Measurements from ENCODE around the gene GPC6. TPM values are rescaled to one million over a fixed set of nuclear protein-coding genes. Genes with fewer than 3 reads are reported as not detected.

Gene GPC6
- total and polyA plus RNA-seq, 4 donors, result 5.9 to 29.1 (median 18.2) TPM

DNA sequence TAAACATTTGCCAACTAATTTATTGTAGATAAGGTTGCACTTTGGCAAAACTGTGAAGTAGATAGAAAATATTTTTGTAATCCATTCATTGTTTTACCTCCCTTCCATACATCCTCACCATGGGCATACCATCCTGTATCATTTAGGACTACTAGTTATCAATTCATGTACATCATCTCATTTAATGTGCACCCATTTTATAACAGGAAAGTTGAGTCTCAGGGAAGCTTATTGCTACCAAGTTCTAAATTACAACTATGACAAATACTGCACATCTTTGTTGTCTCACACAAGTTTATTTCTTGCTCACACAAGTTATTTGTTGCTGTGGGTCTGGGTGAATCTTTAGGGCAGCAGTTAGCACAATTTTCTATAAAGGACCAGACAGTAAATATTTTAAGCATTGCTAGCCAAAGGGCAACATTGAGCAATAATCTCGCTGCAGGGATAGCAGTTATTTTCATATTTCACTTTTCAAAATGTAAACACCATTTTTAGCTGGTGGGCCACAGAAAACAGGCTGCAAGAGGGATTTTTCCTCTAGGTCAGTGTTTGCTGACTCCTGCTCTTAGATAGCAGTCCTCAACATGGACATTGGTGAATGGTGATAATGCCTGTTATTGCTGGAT, 276.5 kb downstream of the GPC6 start (continued):
- TF ChIP-seq FOXA2 (IDR thresholded peaks at IDR 0.05), result no peak
- no peak for TF ChIP-seq RXRA (IDR thresholded peaks at IDR 0.05)
- no peak for TF ChIP-seq JUND (IDR thresholded peaks at IDR 0.05)
- no peak for TF ChIP-seq EGR1 (IDR thresholded peaks at IDR 0.05; ENCODE audit: low read depth in 2 of 2)
- TF ChIP-seq, protein P1, sequence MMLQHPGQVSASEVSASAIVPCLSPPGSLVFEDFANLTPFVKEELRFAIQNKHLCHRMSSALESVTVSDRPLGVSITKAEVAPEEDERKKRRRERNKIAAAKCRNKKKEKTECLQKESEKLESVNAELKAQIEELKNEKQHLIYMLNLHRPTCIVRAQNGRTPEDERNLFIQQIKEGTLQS (IDR thresholded peaks at IDR 0.05), result no peak
- TF ChIP-seq SP1 (IDR thresholded peaks at IDR 0.05), result no peak
- no peak for TF ChIP-seq HNF4G (IDR thresholded peaks at IDR 0.05)

- Histone ChIP-seq H3K4me1 (ENCODE audit: control insufficient read depth in 4 of 4, insufficient read depth in 4 of 4, low read length in 3 of 4) (no peaks in the 10 kb centered on the region), H3K9me3 (ENCODE audit: control insufficient read depth in 4 of 4, low read length in 3 of 4) (no peaks in the 10 kb centered on the region), H3K4me3 (ENCODE audit: low read depth in 1 of 3, low read length in 3 of 3) (no peak overlapping the region), H3K9ac (ENCODE audit: low read depth in 1 of 2, low read length in 2 of 2) (no peak overlapping the region), H3K36me3 (ENCODE audit: control insufficient read depth in 4 of 4, insufficient read depth in 3 of 4, low read depth in 1 of 4, low read length in 3 of 4) (peaks cover 0 to 1% (median 0%) of the 10 kb centered on the region in 4 donors), H3K27me3 (ENCODE audit: control insufficient read depth in 4 of 4, insufficient read depth in 4 of 4, low read length in 3 of 4) (no peaks in the 10 kb centered on the region), H3K27ac (ENCODE audit: low read depth in 1 of 2, low read length in 2 of 2) (no peak overlapping the region)
- TF ChIP-seq, protein P2, sequence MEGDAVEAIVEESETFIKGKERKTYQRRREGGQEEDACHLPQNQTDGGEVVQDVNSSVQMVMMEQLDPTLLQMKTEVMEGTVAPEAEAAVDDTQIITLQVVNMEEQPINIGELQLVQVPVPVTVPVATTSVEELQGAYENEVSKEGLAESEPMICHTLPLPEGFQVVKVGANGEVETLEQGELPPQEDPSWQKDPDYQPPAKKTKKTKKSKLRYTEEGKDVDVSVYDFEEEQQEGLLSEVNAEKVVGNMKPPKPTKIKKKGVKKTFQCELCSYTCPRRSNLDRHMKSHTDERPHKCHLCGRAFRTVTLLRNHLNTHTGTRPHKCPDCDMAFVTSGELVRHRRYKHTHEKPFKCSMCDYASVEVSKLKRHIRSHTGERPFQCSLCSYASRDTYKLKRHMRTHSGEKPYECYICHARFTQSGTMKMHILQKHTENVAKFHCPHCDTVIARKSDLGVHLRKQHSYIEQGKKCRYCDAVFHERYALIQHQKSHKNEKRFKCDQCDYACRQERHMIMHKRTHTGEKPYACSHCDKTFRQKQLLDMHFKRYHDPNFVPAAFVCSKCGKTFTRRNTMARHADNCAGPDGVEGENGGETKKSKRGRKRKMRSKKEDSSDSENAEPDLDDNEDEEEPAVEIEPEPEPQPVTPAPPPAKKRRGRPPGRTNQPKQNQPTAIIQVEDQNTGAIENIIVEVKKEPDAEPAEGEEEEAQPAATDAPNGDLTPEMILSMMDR (IDR thresholded peaks at IDR 0.05; ENCODE audit: low read depth, low read length, missing input control), result no peak
- TF ChIP-seq HNF4G (IDR thresholded peaks at IDR 0.05), result no peak
- TF ChIP-seq, protein P3, sequence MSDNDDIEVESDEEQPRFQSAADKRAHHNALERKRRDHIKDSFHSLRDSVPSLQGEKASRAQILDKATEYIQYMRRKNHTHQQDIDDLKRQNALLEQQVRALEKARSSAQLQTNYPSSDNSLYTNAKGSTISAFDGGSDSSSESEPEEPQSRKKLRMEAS (IDR thresholded peaks at IDR 0.05), result no peak
- TF ChIP-seq RAD21 (IDR thresholded peaks at IDR 0.05), result no peak
- no peak for TF ChIP-seq EGR1 (IDR thresholded peaks at IDR 0.05; ENCODE audit: low read depth in 2 of 2)
- no peak for TF ChIP-seq FOXA2 (IDR thresholded peaks at IDR 0.05)
- TF ChIP-seq ZBTB33 (IDR thresholded peaks at IDR 0.05), result no peak
- TF ChIP-seq YY1 (IDR thresholded peaks at IDR 0.05), result no peak
- TF ChIP-seq HNF4A (conservative IDR thresholded peaks at IDR 0.05), result no peak
- TF ChIP-seq GABPA (IDR thresholded peaks at IDR 0.05 in 1 of 2, conservative IDR thresholded peaks at IDR 0.05 in 1 of 2), result no peak
- TF ChIP-seq, protein P1 (IDR thresholded peaks at IDR 0.05), result no peak
- TF ChIP-seq TAF1 (conservative IDR thresholded peaks at IDR 0.05), result no peak
- no peak for TF ChIP-seq JUND (IDR thresholded peaks at IDR 0.05)
- no peak for TF ChIP-seq NR2F2 (IDR thresholded peaks at IDR 0.05)
- TF ChIP-seq RXRA (IDR thresholded peaks at IDR 0.05), result no peak
- no peak for TF ChIP-seq FOXA1 (IDR thresholded peaks at IDR 0.05)
- no peak for TF ChIP-seq REST (IDR thresholded peaks at IDR 0.05)
- TF ChIP-seq SP1 (IDR thresholded peaks at IDR 0.05), result no peak
- 71% methylated on average over 3 of the region's 3 CpGs for WGBS
- DNase-seq (ENCODE audit: low spot score), result no peak
Observed at GRCh38 chr13:93505104-93505952, 278.7 kb downstream of the GPC6 start.

All from liver (tissue), 9 donors.